ENCODE data around the gene IQGAP1. TPM values are rescaled to one million over a fixed set of nuclear protein-coding genes. Genes with fewer than 3 reads are reported as not detected.

The IQGAP1 gene
- total and polyA plus RNA-seq, 9 of the 15 experiments (the other 6 are each of a cell fraction or from before 2014, with no cell fraction given), result 37.6 to 143 (median 77.7) TPM

DNA sequence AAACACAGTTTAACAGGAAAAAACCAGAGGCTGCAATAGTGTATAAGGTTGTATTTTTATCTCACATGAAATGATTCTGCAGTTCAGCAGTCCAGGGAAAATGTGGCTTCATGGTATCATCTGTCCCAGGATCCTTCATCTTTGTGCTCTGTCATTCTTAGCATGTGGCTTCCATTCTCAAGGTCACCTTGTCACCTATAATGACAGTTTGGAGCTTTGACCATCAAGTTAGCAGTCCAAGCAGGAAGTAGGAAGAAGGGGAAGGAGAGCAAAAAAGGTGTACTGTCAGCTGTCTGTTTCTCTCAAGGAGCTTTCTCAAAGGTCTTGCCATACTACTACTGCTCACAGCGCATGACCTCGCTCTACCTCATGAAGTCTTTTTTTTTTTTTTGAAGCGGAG, 83.1 kb downstream of the IQGAP1 start (continued):
- TF ChIP-seq, protein P1, sequence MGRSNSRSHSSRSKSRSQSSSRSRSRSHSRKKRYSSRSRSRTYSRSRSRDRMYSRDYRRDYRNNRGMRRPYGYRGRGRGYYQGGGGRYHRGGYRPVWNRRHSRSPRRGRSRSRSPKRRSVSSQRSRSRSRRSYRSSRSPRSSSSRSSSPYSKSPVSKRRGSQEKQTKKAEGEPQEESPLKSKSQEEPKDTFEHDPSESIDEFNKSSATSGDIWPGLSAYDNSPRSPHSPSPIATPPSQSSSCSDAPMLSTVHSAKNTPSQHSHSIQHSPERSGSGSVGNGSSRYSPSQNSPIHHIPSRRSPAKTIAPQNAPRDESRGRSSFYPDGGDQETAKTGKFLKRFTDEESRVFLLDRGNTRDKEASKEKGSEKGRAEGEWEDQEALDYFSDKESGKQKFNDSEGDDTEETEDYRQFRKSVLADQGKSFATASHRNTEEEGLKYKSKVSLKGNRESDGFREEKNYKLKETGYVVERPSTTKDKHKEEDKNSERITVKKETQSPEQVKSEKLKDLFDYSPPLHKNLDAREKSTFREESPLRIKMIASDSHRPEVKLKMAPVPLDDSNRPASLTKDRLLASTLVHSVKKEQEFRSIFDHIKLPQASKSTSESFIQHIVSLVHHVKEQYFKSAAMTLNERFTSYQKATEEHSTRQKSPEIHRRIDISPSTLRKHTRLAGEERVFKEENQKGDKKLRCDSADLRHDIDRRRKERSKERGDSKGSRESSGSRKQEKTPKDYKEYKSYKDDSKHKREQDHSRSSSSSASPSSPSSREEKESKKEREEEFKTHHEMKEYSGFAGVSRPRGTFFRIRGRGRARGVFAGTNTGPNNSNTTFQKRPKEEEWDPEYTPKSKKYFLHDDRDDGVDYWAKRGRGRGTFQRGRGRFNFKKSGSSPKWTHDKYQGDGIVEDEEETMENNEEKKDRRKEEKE (IDR thresholded peaks at IDR 0.05; ENCODE audit: borderline replicate concordance in 1 of 2, control insufficient read depth in 1 of 2, low read depth in 2 of 2, low read length in 1 of 2), result no peak
- no peak for TF ChIP-seq HNRNPK (IDR thresholded peaks at IDR 0.05; ENCODE audit: low read depth, low read length, poor library complexity, severe bottlenecking)
- no peak for TF ChIP-seq SMARCB1 (IDR thresholded peaks at IDR 0.05; ENCODE audit: insufficient read length, low read depth)
- TF ChIP-seq KAT7 (CRISPR knock-in tag; IDR thresholded peaks at IDR 0.05; ENCODE audit: borderline replicate concordance), result no peak

DNA sequence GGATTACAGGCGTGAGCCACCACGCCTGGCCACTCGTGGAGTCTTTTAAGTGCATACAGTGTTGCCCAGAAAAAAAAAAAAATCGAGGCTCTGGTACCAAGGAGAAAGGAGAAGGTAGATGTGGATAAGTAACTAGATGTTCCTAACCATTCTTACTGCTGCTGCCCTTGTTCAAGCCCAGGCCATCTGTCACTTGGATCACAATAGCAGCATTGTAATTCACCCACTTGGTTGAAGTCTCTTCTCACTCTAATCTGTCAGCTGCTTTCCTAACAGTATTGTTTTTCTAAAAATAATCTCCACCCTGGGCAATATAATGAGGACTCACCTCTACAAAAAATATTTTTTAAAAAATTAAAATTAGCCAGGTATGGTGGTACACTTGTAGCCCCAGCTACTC, 83.7 kb downstream of the IQGAP1 start:
- no peaks in the 10 kb centered on the region for H4K20me1 ChIP-seq (replicated peaks; ENCODE audit: control insufficient read depth, insufficient read depth, low read length)
- no peak overlapping the region for H3K27ac ChIP-seq (ENCODE audit: extremely low read depth, low read depth, low read length)
- H3K9me3 ChIP-seq (replicated peaks; ENCODE audit: control insufficient read depth, insufficient read depth, low read depth, low read length), result no peaks in the 10 kb centered on the region
- no peak for FAIRE-seq
- H3K4me2 ChIP-seq (ENCODE audit: insufficient read depth, low read length), result no peak overlapping the region
- no peaks in the 10 kb centered on the region for H3K27me3 ChIP-seq (ENCODE audit: control insufficient read depth in 2 of 2, insufficient read depth in 2 of 2, low read length in 2 of 2)
- peaks cover 40% of the 10 kb centered on the region; the same call in 2 of the 3 replicates for H3K36me3 ChIP-seq (ENCODE audit: control insufficient read depth, insufficient read depth, low read length)
- no peaks in the 10 kb centered on the region for H3K79me2 ChIP-seq (ENCODE audit: control insufficient read depth, insufficient read depth, low read length)
- no peaks in the 10 kb centered on the region for H3K9me1 ChIP-seq (ENCODE audit: control insufficient read depth, insufficient read depth, low read length)
- H3K4me1 ChIP-seq (replicated peaks in 1 of 2; ENCODE audit: control insufficient read depth in 2 of 2, insufficient read depth in 2 of 2, low read length in 2 of 2), result peaks cover 0 to 3% of the 10 kb centered on the region in 2 experiments; a peak in 1 of 5 replicates
- BruUV-seq (replicated peaks), result no TSS peak
- TF ChIP-seq COPS2 (conservative IDR thresholded peaks at IDR 0.05) (no peak), C11orf30 (IDR thresholded peaks at IDR 0.05; ENCODE audit: low read depth) (no peak), OTX1 (CRISPR knock-in tag; IDR thresholded peaks at IDR 0.05) (no peak), SETDB1 (IDR thresholded peaks at IDR 0.05; ENCODE audit: low read length) (no peak), HDAC2 (IDR thresholded peaks at IDR 0.05) (no peak), ATF7 (IDR thresholded peaks at IDR 0.05) (no peak)
- TF ChIP-seq, protein P2, sequence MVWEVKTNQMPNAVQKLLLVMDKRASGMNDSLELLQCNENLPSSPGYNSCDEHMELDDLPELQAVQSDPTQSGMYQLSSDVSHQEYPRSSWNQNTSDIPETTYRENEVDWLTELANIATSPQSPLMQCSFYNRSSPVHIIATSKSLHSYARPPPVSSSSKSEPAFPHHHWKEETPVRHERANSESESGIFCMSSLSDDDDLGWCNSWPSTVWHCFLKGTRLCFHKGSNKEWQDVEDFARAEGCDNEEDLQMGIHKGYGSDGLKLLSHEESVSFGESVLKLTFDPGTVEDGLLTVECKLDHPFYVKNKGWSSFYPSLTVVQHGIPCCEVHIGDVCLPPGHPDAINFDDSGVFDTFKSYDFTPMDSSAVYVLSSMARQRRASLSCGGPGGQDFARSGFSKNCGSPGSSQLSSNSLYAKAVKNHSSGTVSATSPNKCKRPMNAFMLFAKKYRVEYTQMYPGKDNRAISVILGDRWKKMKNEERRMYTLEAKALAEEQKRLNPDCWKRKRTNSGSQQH (CRISPR knock-in tag; IDR thresholded peaks at IDR 0.05), result no peak
- no peak for DNase-seq (ENCODE audit: extremely low read depth in 1 of 4, low spot score in 3 of 4)
- H3K4me3 ChIP-seq, result no peak overlapping the region
- in situ Hi-C loops (cut with MboI), result loop anchor here (10.0 kb wide), 2 partner anchors 337 to 573 kb away; no protein-coding TSS in a partner anchor
- no peak overlapping the region for H3K9ac ChIP-seq (ENCODE audit: insufficient read depth in 1 of 2, low read depth in 2 of 2, low read length in 2 of 2)
- no peak overlapping the region for H2AFZ ChIP-seq (ENCODE audit: low read depth, low read length)
- ChIA-PET CTCF (ENCODE audit: low intra/inter-chr PET ratio) (no interaction called here), POLR2A (no interaction called here)
- ATAC-seq, result no peak
- WGBS (ENCODE audit: insufficient coverage, low coverage, missing lambda C conversion rate), result 70% methylated on average over 3 of the region's 4 CpGs
- intact Hi-C loops (cut with micrococcal nuclease), result no loop called here
